ENCODE measurements around the gene NMRK2. TPM values are rescaled to one million over a fixed set of nuclear protein-coding genes. Genes with fewer than 3 reads are reported as not detected.

NMRK2 gene
- total and polyA plus RNA-seq, 2 of the 13 experiments (the other 11 are each of a cell fraction or from before 2014, with no cell fraction given) = not detected

DNA sequence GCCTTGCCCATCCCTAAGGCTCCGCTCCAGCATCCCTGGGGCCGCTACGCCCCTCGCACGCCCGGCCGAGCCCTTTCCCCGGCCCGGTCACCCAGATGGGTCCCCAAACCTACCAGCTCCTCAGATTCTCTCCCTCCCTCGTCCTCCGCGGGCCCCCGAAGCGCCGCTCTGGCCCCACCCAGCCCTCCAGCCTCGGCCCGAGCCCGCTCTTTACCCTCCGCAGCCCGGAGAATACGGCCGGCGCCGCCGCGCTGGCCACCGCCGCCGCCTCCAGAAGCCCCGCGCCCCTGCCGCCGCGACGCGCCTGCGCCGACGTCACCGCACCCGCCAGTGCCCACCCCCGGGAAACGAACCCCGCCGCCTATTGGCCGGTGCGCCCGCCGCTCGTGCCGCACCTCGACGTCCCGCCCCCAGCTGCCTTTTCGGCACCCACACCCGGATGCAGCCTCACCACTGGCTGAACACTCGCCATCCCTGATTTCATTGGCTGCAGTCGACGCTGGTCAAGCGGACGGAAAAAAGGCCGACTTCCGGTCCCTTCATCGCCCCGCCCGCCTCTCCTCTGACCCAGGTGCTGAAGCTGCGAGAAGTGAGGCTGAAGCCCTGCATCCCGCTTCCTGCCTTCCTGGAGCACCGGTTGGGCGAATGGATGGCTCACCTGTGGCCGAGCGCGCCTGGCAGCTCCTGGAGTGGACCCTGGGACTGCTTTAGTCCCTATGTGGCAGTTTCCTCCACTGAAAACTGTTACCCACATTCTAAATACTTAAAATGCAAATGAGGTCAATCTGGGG is 38.1 kb downstream of the NMRK2 start, which contains the start of gene DAPK3 (continued):
- TF ChIP-seq, protein P1, sequence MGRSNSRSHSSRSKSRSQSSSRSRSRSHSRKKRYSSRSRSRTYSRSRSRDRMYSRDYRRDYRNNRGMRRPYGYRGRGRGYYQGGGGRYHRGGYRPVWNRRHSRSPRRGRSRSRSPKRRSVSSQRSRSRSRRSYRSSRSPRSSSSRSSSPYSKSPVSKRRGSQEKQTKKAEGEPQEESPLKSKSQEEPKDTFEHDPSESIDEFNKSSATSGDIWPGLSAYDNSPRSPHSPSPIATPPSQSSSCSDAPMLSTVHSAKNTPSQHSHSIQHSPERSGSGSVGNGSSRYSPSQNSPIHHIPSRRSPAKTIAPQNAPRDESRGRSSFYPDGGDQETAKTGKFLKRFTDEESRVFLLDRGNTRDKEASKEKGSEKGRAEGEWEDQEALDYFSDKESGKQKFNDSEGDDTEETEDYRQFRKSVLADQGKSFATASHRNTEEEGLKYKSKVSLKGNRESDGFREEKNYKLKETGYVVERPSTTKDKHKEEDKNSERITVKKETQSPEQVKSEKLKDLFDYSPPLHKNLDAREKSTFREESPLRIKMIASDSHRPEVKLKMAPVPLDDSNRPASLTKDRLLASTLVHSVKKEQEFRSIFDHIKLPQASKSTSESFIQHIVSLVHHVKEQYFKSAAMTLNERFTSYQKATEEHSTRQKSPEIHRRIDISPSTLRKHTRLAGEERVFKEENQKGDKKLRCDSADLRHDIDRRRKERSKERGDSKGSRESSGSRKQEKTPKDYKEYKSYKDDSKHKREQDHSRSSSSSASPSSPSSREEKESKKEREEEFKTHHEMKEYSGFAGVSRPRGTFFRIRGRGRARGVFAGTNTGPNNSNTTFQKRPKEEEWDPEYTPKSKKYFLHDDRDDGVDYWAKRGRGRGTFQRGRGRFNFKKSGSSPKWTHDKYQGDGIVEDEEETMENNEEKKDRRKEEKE (IDR thresholded peaks at IDR 0.05) = no peak
- TF ChIP-seq ZNF724P (CRISPR knock-in tag; IDR thresholded peaks at IDR 0.05; ENCODE audit: borderline replicate concordance) (no peak), ZMAT3 (CRISPR knock-in tag; conservative IDR thresholded peaks at IDR 0.05) (no peak), SP5 (CRISPR knock-in tag; IDR thresholded peaks at IDR 0.05; ENCODE audit: borderline replicate concordance, low read depth) (peak; percentile 25; the same call in 1 of the 2 replicates), ZNF878 (CRISPR knock-in tag; IDR thresholded peaks at IDR 0.05) (no peak), EZH2 (conservative IDR thresholded peaks at IDR 0.05; ENCODE audit: low read depth, low read length) (no peak), ZIK1 (CRISPR knock-in tag; IDR thresholded peaks at IDR 0.05; ENCODE audit: borderline replicate concordance, low read depth) (peak; percentile 76; the same call in 1 of the 2 replicates), HDAC1 (CRISPR knock-in tag; IDR thresholded peaks at IDR 0.05) (no peak), ZNF292 (CRISPR knock-in tag; IDR thresholded peaks at IDR 0.05; ENCODE audit: borderline replicate concordance, low read depth) (no peak), RELA (CRISPR knock-in tag; IDR thresholded peaks at IDR 0.05) (no peak), MXI1 (IDR thresholded peaks at IDR 0.05; ENCODE audit: borderline replicate concordance, low read depth, low read length) (peak; percentile 84; the same call in 1 of the 3 replicates), ZNF124 (CRISPR knock-in tag; IDR thresholded peaks at IDR 0.05) (no peak), ATM (IDR thresholded peaks at IDR 0.05; ENCODE audit: borderline replicate concordance) (no peak), ZNF138 (CRISPR knock-in tag; IDR thresholded peaks at IDR 0.05; ENCODE audit: low read depth) (no peak), ZNF672 (CRISPR knock-in tag; IDR thresholded peaks at IDR 0.05) (no peak), ZNF441 (CRISPR knock-in tag; IDR thresholded peaks at IDR 0.05; ENCODE audit: borderline replicate concordance) (no peak), SOX6 (IDR thresholded peaks at IDR 0.05) (no peak), SOX6 (CRISPR knock-in tag; IDR thresholded peaks at IDR 0.05) (no peak), KDM5B (CRISPR knock-in tag; IDR thresholded peaks at IDR 0.05; ENCODE audit: borderline replicate concordance) (peak; percentile 31; the same call in 1 of the 2 replicates), ZFAT (CRISPR knock-in tag; conservative IDR thresholded peaks at IDR 0.05) (no peak), NBN (conservative IDR thresholded peaks at IDR 0.05) (no peak)
- TF ChIP-seq, protein P2, sequence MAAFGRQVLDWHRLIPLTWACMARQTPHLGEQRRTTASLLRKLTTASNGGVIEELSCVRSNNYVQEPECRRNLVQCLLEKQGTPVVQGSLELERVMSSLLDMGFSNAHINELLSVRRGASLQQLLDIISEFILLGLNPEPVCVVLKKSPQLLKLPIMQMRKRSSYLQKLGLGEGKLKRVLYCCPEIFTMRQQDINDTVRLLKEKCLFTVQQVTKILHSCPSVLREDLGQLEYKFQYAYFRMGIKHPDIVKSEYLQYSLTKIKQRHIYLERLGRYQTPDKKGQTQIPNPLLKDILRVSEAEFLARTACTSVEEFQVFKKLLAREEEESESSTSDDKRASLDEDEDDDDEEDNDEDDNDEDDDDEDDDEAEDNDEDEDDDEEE (CRISPR knock-in tag; IDR thresholded peaks at IDR 0.05) = no peak
- TF ChIP-seq, protein P3, sequence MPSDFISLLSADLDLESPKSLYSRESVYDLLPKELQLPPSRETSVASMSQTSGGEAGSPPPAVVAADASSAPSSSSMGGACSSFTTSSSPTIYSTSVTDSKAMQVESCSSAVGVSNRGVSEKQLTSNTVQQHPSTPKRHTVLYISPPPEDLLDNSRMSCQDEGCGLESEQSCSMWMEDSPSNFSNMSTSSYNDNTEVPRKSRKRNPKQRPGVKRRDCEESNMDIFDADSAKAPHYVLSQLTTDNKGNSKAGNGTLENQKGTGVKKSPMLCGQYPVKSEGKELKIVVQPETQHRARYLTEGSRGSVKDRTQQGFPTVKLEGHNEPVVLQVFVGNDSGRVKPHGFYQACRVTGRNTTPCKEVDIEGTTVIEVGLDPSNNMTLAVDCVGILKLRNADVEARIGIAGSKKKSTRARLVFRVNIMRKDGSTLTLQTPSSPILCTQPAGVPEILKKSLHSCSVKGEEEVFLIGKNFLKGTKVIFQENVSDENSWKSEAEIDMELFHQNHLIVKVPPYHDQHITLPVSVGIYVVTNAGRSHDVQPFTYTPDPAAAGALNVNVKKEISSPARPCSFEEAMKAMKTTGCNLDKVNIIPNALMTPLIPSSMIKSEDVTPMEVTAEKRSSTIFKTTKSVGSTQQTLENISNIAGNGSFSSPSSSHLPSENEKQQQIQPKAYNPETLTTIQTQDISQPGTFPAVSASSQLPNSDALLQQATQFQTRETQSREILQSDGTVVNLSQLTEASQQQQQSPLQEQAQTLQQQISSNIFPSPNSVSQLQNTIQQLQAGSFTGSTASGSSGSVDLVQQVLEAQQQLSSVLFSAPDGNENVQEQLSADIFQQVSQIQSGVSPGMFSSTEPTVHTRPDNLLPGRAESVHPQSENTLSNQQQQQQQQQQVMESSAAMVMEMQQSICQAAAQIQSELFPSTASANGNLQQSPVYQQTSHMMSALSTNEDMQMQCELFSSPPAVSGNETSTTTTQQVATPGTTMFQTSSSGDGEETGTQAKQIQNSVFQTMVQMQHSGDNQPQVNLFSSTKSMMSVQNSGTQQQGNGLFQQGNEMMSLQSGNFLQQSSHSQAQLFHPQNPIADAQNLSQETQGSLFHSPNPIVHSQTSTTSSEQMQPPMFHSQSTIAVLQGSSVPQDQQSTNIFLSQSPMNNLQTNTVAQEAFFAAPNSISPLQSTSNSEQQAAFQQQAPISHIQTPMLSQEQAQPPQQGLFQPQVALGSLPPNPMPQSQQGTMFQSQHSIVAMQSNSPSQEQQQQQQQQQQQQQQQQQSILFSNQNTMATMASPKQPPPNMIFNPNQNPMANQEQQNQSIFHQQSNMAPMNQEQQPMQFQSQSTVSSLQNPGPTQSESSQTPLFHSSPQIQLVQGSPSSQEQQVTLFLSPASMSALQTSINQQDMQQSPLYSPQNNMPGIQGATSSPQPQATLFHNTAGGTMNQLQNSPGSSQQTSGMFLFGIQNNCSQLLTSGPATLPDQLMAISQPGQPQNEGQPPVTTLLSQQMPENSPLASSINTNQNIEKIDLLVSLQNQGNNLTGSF (CRISPR knock-in tag; IDR thresholded peaks at IDR 0.05) = no peak
